HL-60/S4 treated with retinoic acid at 250 ng/mL for 4 days and 3 days (cell line): ENCODE measurements around the gene CARMIL3.

ENCODE experiments used
- in situ Hi-C: fragments of 300-500 bp; cut with MboI; formaldehyde crosslinking; loops from 2 replicates; pipeline ENCODE4 v1.7.0; 2022; ENCODE audit warnings: low sequenced_read_pairs

The CARMIL3 gene

DNA sequence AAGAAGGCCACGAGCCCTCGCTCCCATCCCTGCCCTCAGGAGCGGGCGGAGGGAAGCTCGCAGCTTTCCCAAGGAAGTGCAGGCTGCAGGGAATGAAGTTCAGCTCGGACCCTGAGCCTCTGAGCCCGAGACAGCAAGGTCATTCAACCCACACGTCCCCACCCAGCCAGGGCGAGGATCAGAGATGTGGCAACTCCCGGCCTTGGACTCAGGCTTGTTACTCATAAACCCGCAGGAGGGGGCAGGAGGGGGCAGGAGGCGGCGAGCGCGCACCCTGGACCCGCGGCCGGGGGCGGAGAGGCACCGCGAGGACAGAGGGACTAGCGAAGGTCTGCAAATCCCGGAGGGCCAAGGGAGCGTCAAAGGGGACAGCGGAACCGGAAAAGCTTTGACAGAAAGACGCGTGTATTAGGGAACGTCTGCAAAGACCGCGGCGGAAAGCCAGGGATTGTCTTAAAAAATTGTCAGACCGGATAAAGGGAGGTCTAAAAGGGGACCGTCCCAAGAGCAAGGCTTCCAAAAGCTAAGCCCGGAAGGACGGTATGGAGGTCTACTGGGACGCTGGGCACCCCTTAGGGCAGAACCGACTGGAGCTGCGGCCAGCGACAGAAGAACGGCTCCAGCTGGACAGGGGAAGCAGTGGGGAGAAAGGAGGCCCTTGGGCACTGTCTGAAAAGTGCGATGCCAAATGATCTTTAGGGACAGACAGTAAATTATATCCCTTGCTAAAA, 62.2 kb downstream of the CARMIL3 start:
- in situ Hi-C loops: no loop called here

DNA sequence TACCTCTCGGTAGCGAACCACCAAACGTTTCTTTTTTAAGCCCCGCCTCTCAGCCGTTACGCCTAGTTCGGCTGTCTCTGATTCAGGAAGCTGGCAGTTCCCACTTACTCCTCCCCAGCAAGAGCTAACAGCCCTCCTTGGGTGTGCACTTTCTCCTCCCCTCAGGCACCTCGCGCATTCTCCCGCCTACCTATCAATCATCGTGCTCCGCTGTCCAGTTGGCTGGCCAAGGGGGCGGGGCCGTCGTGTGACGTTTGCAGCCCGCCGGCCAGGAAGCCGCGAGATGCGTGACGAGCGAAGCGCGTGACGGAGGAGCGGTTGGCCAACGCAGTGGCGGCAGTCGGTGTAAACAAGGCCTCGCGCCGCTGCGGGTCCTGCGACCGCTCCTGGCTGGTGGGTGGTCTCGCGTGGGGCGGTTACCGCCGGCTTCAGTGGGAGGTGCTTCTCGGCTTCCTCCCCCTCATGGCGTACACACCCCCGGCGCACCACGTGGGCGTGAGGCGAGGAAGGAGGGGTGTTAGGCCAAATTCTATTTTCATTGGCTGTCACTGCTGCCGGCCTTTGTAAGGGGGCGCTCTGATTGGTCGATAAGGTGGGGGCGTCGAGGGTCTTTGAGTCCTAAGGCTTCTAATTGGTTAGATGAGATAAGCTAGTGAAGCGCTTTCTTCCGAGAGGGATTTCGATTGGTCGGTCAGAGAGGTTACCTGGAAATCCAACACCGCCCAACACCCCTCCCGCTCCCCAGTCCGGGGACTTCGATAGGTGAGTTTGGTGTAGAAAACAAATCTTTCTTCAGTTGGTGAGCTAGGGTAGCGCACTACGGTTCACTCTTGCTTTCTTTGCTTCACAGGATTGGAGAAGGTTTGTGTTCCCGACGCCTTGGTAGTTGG, 63.0 kb downstream of the CARMIL3 start, which contains the start of the genes DCAF11 and NRL:
TSS of gene DCAF11 (plus strand) at position 246 of the 890 bp plus-strand sequence. CDS start 818 bp downstream, outside the sequence.
TSS of gene NRL (minus strand) at position 418 of the 890 bp plus-strand sequence. CDS start 32,101 bp downstream, outside the sequence.
- in situ Hi-C loops: no loop called here

DNA sequence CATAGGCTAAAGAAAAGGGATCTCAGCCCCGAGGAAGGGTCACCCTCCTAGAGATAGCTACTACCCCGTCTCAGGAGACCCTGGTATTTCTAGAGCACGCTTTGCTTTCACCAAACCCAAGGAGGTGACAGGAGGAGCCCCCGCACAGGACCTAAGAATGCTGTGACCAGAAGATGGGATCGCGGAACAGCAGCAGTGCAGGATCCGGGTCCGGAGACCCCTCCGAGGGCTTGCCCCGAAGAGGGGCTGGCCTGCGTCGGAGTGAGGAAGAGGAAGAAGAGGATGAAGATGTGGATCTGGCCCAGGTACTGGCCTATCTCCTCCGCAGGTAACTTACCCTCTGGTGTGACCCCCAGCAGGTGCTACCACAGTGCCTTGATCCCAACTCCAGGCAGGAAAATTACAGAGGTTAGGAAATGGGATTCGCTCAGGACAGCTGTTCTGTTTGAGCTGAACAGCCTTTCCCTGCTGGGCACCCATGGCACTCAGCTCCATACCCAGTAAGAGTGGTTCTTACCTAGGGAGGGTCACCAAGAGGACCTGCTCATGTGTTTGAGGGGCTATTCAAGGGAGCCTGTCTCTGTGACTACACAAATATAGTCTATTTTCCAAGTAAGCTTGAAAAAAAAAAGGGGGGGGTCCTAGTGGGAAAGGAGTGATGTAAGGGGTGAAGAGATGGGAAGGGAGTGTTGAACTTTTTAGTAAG, 63.8 kb downstream of the CARMIL3 start:
- in situ Hi-C loops: no loop called here

DNA sequence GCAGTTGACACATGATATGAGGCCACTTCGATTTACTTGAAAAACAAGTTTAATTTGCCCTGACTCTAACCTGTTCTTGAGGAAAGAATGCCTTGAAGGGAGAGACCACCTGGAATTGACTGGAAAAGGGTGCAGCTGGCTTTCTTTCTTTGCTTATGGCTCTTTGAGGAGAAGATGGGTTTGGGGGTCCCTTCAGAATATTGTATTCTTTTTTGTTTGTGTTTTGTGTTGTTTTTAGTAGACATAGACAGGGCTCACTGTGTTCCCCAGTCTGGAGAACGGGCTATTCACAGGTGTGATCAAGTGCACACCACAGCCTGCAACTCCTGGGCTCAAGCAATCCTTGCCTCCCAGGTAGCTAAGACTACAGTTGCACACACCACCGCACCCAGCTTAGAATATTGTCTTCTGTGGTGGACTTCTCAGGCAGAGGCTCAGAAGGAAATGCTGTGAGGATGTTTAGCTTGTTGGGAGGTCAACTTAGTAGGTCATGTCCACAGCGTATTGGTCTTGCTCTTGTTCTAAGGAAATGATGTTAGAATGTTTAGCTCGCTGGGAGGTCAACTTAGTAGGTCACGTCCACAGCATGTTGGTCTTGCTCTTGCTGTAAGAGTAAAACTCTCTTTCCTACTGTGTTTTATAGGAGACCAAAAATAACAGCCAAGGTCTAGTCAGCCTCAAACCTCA, 64.5 kb downstream of the CARMIL3 start:
- in situ Hi-C loops: no loop called here

DNA sequence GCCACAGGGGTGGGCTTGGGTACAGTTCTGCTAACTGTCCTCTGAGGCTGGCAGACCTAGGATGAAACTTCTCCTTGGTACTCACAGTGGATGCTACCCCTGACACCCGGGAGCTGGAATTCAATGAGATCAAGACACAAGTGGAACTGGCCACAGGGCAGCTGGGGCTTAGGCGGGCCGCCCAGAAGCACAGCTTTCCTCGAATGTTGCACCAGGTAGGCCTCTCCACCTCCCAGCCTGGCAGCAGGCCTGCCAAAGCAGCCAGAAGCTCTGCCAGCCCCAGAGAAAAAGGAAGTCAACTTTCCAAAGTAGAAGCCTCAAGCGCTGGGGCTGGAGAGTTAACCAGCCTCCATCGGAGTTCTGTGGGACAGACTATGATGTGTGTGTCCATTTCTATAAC, 65.4 kb downstream of the CARMIL3 start:
- in situ Hi-C loops: no loop called here
